PC-9 (cell line): ENCODE results near the gene KCNH1. TPM values are rescaled to one million over a fixed set of nuclear protein-coding genes. Genes with fewer than 3 reads are reported as not detected.

Experiments
- BruUV-seq: library from RNA; stranded (reverse); fragments of 400-500 nt; replicated peaks from 2 replicates; lab custom pipeline; 2021; lab: Mats Ljungman, UMichigan
- CTCF ChIA-PET: fragments of 300-600 bp; sonication (Branson Sonifier 250); formaldehyde crosslinking; loops from one replicate; lab custom pipeline; 2022; ENCODE audit warnings: antibody characterized with exemption; lab: Charles Lee
- POLR2A ChIA-PET: fragments of 300-600 bp; sonication (Branson Sonifier 250); formaldehyde crosslinking; loops from one replicate; lab custom pipeline; 2022; ENCODE audit warnings: antibody characterized with exemption; ENCODE audit not compliant: unreplicated experiment; lab: Charles Lee
- DNase-seq, 2 experiments: peaks; one replicate each; pipeline versions ENCODE4 v3.0.0 to v3.0.0-alpha.2; 2015 to 2022; ENCODE audit warnings: mixed read lengths in 1 of 2
- H2AFZ ChIP-seq: fragments of 200-600 bp; sonication (generic); 2 replicates; pipeline ENCODE4 v1.8.1; 2017; ENCODE audit warnings: antibody characterized with exemption
- H3F3A ChIP-seq: fragments of 200-600 bp; sonication (generic); 2 replicates; pipeline ENCODE4 v1.8.1; 2017; ENCODE audit warnings: antibody characterized with exemption, mild to moderate bottlenecking, low read depth; ENCODE audit not compliant: insufficient read depth
- H3K27ac ChIP-seq: fragments of 200-600 bp; sonication (generic); 2 replicates; pipeline ENCODE4 v1.6.1; 2016; ENCODE audit warnings: mixed run types
- H3K27me3 ChIP-seq: fragments of 200-600 bp; sonication (generic); 2 replicates; pipeline ENCODE4 v1.6.1; 2016; ENCODE audit warnings: low read depth, mixed run types; ENCODE audit not compliant: insufficient read depth
- H3K36me3 ChIP-seq: fragments of 200-600 bp; sonication (generic); 2 replicates; pipeline ENCODE4 v1.6.1; 2016; ENCODE audit warnings: low read depth, mixed run types
- H3K4me1 ChIP-seq: fragments of 200-600 bp; sonication (generic); replicated peaks from 2 replicates; pipeline ENCODE4 v1.6.1; 2016; ENCODE audit warnings: mixed run types; ENCODE audit not compliant: insufficient read depth
- H3K4me2 ChIP-seq: fragments of 200-600 bp; sonication (generic); 2 replicates; pipeline ENCODE4 v1.6.1; 2017; ENCODE audit warnings: mixed run types
- H3K4me3 ChIP-seq: fragments of 200-600 bp; sonication (generic); 2 replicates; pipeline ENCODE4 v1.6.1; 2016; ENCODE audit warnings: mixed run types
- H3K79me2 ChIP-seq: fragments of 200-600 bp; sonication (generic); 2 replicates; pipeline ENCODE4 v1.6.1; 2017; ENCODE audit warnings: low read depth, mixed run types
- H3K9me2 ChIP-seq: fragments of 200-600 bp; sonication (generic); 2 replicates; pipeline ENCODE4 v1.8.1; 2017; ENCODE audit warnings: mild to moderate bottlenecking; ENCODE audit not compliant: insufficient read depth
- H3K9me3 ChIP-seq: fragments of 200-600 bp; sonication (generic); 2 replicates; pipeline ENCODE4 v1.8.1; 2016; ENCODE audit warnings: low read depth; ENCODE audit not compliant: insufficient read depth
- H4K20me1 ChIP-seq: fragments of 200-600 bp; sonication (generic); 2 replicates; pipeline ENCODE4 v1.8.1; 2017; ENCODE audit not compliant: insufficient read depth
- EZH2 ChIP-seq: fragments of 200-600 bp; sonication (generic); IDR thresholded peaks from 2 replicates; pipeline ENCODE4 v1.8.0; 2017; ENCODE audit warnings: antibody characterized with exemption, low read depth
- intact Hi-C: fragments of 100-400 bp; cut with micrococcal nuclease; formaldehyde crosslinking; loops from one replicate; pipeline ENCODE4 v1.10.0; 2022; ENCODE audit not compliant: unreplicated experiment
- total RNA-seq: library from RNA; stranded (reverse); gene quantifications from 2 replicates; pipeline ENCODE4 v1.2.3, GENCODE V29; 2021
- TF ChIP-seq, protein P1 (sequence below): fragments of 200-600 bp; sonication (generic); conservative IDR thresholded peaks from 2 replicates; pipeline ENCODE4 v1.6.1; 2017; ENCODE audit warnings: mixed run types, antibody characterized with exemption, mild to moderate bottlenecking, moderate library complexity

The KCNH1 gene
- total RNA-seq, 1 experiment from 2014 or later, result not detected

GRCh38 chr1:211155040-211155439 is 21.1 kb upstream of the KCNH1 start:
- Histone ChIP-seq H4K20me1 (no peaks in the 10 kb centered on the region), H3K4me2 (no peak overlapping the region), H3K27ac (no peak overlapping the region), H3K27me3 (peaks cover 8% of the 10 kb centered on the region; the same call in 1 of the 2 replicates), H3K4me3 (no peak overlapping the region), H2AFZ (no peak overlapping the region), H3F3A (no peaks in the 10 kb centered on the region), H3K79me2 (no peaks in the 10 kb centered on the region), H3K4me1 (no peaks in the 10 kb centered on the region), H3K9me2 (no peaks in the 10 kb centered on the region; the same call in 1 of the 2 replicates), H3K36me3 (no peaks in the 10 kb centered on the region), H3K9me3 (no peaks in the 10 kb centered on the region)
- intact Hi-C loops, result no loop called here
- TF ChIP-seq, protein P1, sequence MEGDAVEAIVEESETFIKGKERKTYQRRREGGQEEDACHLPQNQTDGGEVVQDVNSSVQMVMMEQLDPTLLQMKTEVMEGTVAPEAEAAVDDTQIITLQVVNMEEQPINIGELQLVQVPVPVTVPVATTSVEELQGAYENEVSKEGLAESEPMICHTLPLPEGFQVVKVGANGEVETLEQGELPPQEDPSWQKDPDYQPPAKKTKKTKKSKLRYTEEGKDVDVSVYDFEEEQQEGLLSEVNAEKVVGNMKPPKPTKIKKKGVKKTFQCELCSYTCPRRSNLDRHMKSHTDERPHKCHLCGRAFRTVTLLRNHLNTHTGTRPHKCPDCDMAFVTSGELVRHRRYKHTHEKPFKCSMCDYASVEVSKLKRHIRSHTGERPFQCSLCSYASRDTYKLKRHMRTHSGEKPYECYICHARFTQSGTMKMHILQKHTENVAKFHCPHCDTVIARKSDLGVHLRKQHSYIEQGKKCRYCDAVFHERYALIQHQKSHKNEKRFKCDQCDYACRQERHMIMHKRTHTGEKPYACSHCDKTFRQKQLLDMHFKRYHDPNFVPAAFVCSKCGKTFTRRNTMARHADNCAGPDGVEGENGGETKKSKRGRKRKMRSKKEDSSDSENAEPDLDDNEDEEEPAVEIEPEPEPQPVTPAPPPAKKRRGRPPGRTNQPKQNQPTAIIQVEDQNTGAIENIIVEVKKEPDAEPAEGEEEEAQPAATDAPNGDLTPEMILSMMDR, result no peak
- TF ChIP-seq EZH2, result no peak
- ChIA-PET POLR2A (no interaction called here), CTCF (no interaction called here)
- BruUV-seq, result no TSS peak
- no peak for DNase-seq

DNA sequence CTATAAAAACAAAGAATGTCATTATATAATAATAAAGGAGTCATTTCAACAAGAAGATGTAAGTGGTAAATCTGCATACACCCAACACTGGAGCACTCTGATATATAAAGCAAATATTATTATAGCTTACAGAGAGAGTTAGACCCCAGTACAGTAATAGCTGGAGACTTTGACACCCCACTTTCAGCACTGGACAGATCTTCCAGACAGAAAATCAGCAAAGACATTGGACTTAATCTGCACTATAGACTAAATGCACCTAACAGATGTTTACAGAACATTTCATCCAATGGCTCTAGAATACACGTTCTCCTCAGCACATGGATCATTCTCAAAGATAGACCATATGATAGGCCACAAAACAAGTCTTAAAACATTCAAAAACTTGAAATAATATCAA is 20.0 kb upstream of the KCNH1 start:
- no TSS peak for BruUV-seq
- H3K27me3 ChIP-seq, result peaks cover 13% of the 10 kb centered on the region; the same call in 1 of the 2 replicates
- intact Hi-C loops, result no loop called here
- TF ChIP-seq, protein P1, result no peak
- TF ChIP-seq EZH2, result no peak
- no peaks in the 10 kb centered on the region; the same call in 1 of the 2 replicates for H3K9me2 ChIP-seq
- no peaks in the 10 kb centered on the region for H4K20me1 ChIP-seq
- no peaks in the 10 kb centered on the region for H3K79me2 ChIP-seq
- H3F3A ChIP-seq, result no peaks in the 10 kb centered on the region
- ChIA-PET CTCF (no interaction called here), POLR2A (interaction anchor here (0.6 kb wide), 1 partner anchor 21 kb away, joined by 3 read pairs; no protein-coding TSS in a partner anchor)
- H3K4me1 ChIP-seq, result no peaks in the 10 kb centered on the region
- no peak overlapping the region for H2AFZ ChIP-seq
- H3K27ac ChIP-seq, result no peak overlapping the region
- DNase-seq, result no peak
- H3K4me3 ChIP-seq, result no peak overlapping the region
- no peaks in the 10 kb centered on the region for H3K36me3 ChIP-seq
- H3K4me2 ChIP-seq, result no peak overlapping the region
- no peaks in the 10 kb centered on the region for H3K9me3 ChIP-seq

DNA sequence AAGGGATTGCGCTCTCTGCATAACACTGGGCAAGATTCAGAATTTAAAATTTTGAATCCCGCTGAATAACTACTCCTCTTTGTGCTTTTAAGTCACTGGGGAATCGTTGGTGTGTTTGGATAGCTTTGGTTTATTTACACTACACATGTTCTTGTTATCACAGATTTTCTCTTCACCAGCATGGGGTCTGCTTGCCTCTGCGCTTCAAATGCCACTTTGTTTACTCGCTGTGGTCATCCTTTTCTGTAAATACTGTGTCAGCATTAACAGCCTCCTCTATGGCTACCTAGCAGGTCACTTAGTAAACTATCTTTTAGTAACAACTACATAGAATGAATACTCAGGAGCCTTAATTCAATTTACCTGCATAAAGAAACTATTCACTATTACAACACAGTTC is 14.4 kb upstream of the KCNH1 start:
- Histone ChIP-seq H3K4me3 (no peak overlapping the region), H3K27ac (no peak overlapping the region), H3K4me2 (no peak overlapping the region), H3K27me3 (peaks cover 18% of the 10 kb centered on the region; the same call in 1 of the 2 replicates), H3K4me1 (no peaks in the 10 kb centered on the region), H2AFZ (no peak overlapping the region), H3K79me2 (no peaks in the 10 kb centered on the region), H3F3A (no peaks in the 10 kb centered on the region), H3K36me3 (no peaks in the 10 kb centered on the region), H4K20me1 (no peaks in the 10 kb centered on the region), H3K9me2 (no peaks in the 10 kb centered on the region), H3K9me3 (no peaks in the 10 kb centered on the region)
- BruUV-seq, result no TSS peak
- CTCF ChIA-PET, result interaction anchor here (0.8 kb wide), 1 partner anchor 110 kb away, joined by 3 read pairs; no protein-coding TSS in a partner anchor
- no peak for DNase-seq
- intact Hi-C loops, result no loop called here
- POLR2A ChIA-PET, result no interaction called here
- TF ChIP-seq, protein P1, result no peak
- no peak for TF ChIP-seq EZH2
